ENCODE measurements around the gene UBE2J1. TPM values are rescaled to one million over a fixed set of nuclear protein-coding genes. Genes with fewer than 3 reads are reported as not detected.

UBE2J1 gene
- polyA plus RNA-seq, 1 of the 3 experiments (the other 2 are of a cell fraction) = 11.3 TPM

- Histone ChIP-seq H2AFZ (ENCODE audit: low read depth) (no peak overlapping the region), H3K27me3 (ENCODE audit: insufficient read depth) (no peaks in the 10 kb centered on the region; the same call in 1 of the 2 replicates), H3K9me3 (no peaks in the 10 kb centered on the region), H3K9ac (no peak overlapping the region), H3K4me3 (ENCODE audit: low read depth in 2 of 2, low read length in 1 of 2) (no peak overlapping the region), H3K4me1 (ENCODE audit: control insufficient read depth in 1 of 2, insufficient read depth in 2 of 2, low read depth in 1 of 2, low read length in 1 of 2) (no peaks in the 10 kb centered on the region; a peak in 1 of 4 replicates), H3K36me3 (replicated peaks in 1 of 2; ENCODE audit: control insufficient read depth in 1 of 2, insufficient read depth in 2 of 2, low read length in 1 of 2) (no peaks in the 10 kb centered on the region), H3K4me2 (no peak overlapping the region), H3F3A (replicated peaks; ENCODE audit: insufficient read depth) (no peaks in the 10 kb centered on the region), H3K79me2 (ENCODE audit: insufficient read depth) (no peaks in the 10 kb centered on the region), H3K27ac (ENCODE audit: low read depth in 2 of 2, low read length in 1 of 2) (no peak overlapping the region), H3K9me2 (no peaks in the 10 kb centered on the region), H4K20me1 (ENCODE audit: insufficient read depth) (no peaks in the 10 kb centered on the region)
- no peak for TF ChIP-seq MAX (IDR thresholded peaks at IDR 0.05; ENCODE audit: low read depth)
- no peak for TF ChIP-seq POLR2AphosphoS5 (IDR thresholded peaks at IDR 0.05; ENCODE audit: low read depth, low read length)
- TF ChIP-seq ELF1 (IDR thresholded peaks at IDR 0.05) = no peak
- TF ChIP-seq FOSL2 (IDR thresholded peaks at IDR 0.05; ENCODE audit: borderline replicate concordance, low read depth) = no peak
- no peak for TF ChIP-seq NFIC (IDR thresholded peaks at IDR 0.05; ENCODE audit: borderline replicate concordance)
- WGBS (ENCODE audit: low lambda C conversion rate) = 87% methylated on average over 8 of the region's 9 CpGs
- CTCF ChIA-PET = no interaction called here
- no peak for DNase-seq
- POLR2A ChIA-PET = no interaction called here
Measured at GRCh38 chr6:89387516-89388201, 35.1 kb upstream of the UBE2J1 start.

- no peak for TF ChIP-seq TCF12 (IDR thresholded peaks at IDR 0.05)
- Histone ChIP-seq H3K27ac (ENCODE audit: low read depth in 2 of 2, low read length in 1 of 2) (no peak overlapping the region), H3K4me1 (ENCODE audit: control insufficient read depth in 1 of 2, insufficient read depth in 2 of 2, low read depth in 1 of 2, low read length in 1 of 2) (no peaks in the 10 kb centered on the region; a peak in 1 of 4 replicates), H3K79me2 (ENCODE audit: insufficient read depth) (no peaks in the 10 kb centered on the region), H3K9me2 (no peaks in the 10 kb centered on the region), H3F3A (replicated peaks; ENCODE audit: insufficient read depth) (no peaks in the 10 kb centered on the region), H3K9ac (no peak overlapping the region), H3K27me3 (ENCODE audit: insufficient read depth) (no peaks in the 10 kb centered on the region; the same call in 1 of the 2 replicates), H3K36me3 (replicated peaks in 1 of 2; ENCODE audit: control insufficient read depth in 1 of 2, insufficient read depth in 2 of 2, low read length in 1 of 2) (no peaks in the 10 kb centered on the region), H4K20me1 (ENCODE audit: insufficient read depth) (no peaks in the 10 kb centered on the region), H3K9me3 (no peaks in the 10 kb centered on the region), H2AFZ (ENCODE audit: low read depth) (no peak overlapping the region), H3K4me2 (no peak overlapping the region), H3K4me3 (ENCODE audit: low read depth in 2 of 2, low read length in 1 of 2) (no peak overlapping the region)
- POLR2A ChIA-PET = no interaction called here
- WGBS (ENCODE audit: low lambda C conversion rate) = 86% methylated on average over 6 of the region's 6 CpGs
- CTCF ChIA-PET = no interaction called here
- no peak for DNase-seq
Measured at GRCh38 chr6:89386917-89387491, 34.5 kb upstream of the UBE2J1 start.

- H3K36me3 ChIP-seq (replicated peaks in 1 of 2; ENCODE audit: control insufficient read depth in 1 of 2, insufficient read depth in 2 of 2, low read length in 1 of 2) = no peaks in the 10 kb centered on the region
- CTCF ChIA-PET = interaction anchor here (1.2 to 1.8 kb wide), 2 partner anchors 10 to 18 kb away, joined by 4 to 5 read pairs; no protein-coding TSS in a partner anchor
- WGBS (ENCODE audit: low lambda C conversion rate) = 84% methylated on average over 7 of the region's 7 CpGs
- TF ChIP-seq IRF3 (IDR thresholded peaks at IDR 0.05; ENCODE audit: low read depth, low read length) (no peak), EZH2phosphoT487 (IDR thresholded peaks at IDR 0.05; ENCODE audit: borderline replicate concordance, low read depth) (no peak), RAD21 (IDR thresholded peaks at IDR 0.05; ENCODE audit: low read length) (no peak), JUND (IDR thresholded peaks at IDR 0.05) (no peak), TCF12 (IDR thresholded peaks at IDR 0.05) (no peak), REST (IDR thresholded peaks at IDR 0.05; ENCODE audit: low read depth, low read length) (no peak), FOXM1 (IDR thresholded peaks at IDR 0.05; ENCODE audit: low read depth) (no peak), TEAD4 (IDR thresholded peaks at IDR 0.05; ENCODE audit: borderline replicate concordance, insufficient read depth) (no peak), USF1 (IDR thresholded peaks at IDR 0.05; ENCODE audit: borderline replicate concordance, low read depth) (no peak), NRF1 (IDR thresholded peaks at IDR 0.05; ENCODE audit: low read depth, low read length) (no peak), RFX5 (IDR thresholded peaks at IDR 0.05; ENCODE audit: low read length) (no peak), YY1 (IDR thresholded peaks at IDR 0.05; ENCODE audit: low read depth) (no peak)
Measured at GRCh38 chr6:89385846-89386245, 33.3 kb upstream of the UBE2J1 start.

More at GRCh38 chr6:89385846-89386245, 33.3 kb upstream of the UBE2J1 start:
- H3K27ac ChIP-seq (ENCODE audit: low read depth in 2 of 2, low read length in 1 of 2) = no peak overlapping the region
- H3K4me2 ChIP-seq = no peak overlapping the region
- H3K9me2 ChIP-seq = no peaks in the 10 kb centered on the region
- H3F3A ChIP-seq (replicated peaks; ENCODE audit: insufficient read depth) = no peaks in the 10 kb centered on the region
- no peaks in the 10 kb centered on the region for H4K20me1 ChIP-seq (ENCODE audit: insufficient read depth)
- no peaks in the 10 kb centered on the region; a peak in 1 of 4 replicates for H3K4me1 ChIP-seq (ENCODE audit: control insufficient read depth in 1 of 2, insufficient read depth in 2 of 2, low read depth in 1 of 2, low read length in 1 of 2)
- H2AFZ ChIP-seq (ENCODE audit: low read depth) = no peak overlapping the region
- no peak overlapping the region for H3K9ac ChIP-seq
- no peak for DNase-seq
- H3K4me3 ChIP-seq (ENCODE audit: low read depth in 2 of 2, low read length in 1 of 2) = no peak overlapping the region
- no peaks in the 10 kb centered on the region for H3K79me2 ChIP-seq (ENCODE audit: insufficient read depth)
- H3K9me3 ChIP-seq = no peaks in the 10 kb centered on the region
- H3K27me3 ChIP-seq (ENCODE audit: insufficient read depth) = no peaks in the 10 kb centered on the region; the same call in 1 of the 2 replicates
- POLR2A ChIA-PET = no interaction called here
